ENCODE results near the gene SETD7. TPM values are rescaled to one million over a fixed set of nuclear protein-coding genes. Genes with fewer than 3 reads are reported as not detected.

SETD7 gene
- total and polyA plus RNA-seq, 2 donors (not counting 1 experiment from before 2014, with no cell fraction given) = 5.1 to 13.0 TPM

- no peak overlapping the region for H3K4me3 ChIP-seq (ENCODE audit: control extremely low read depth in 1 of 5, extremely low read depth in 1 of 5, insufficient read depth in 1 of 5, low read depth in 2 of 5, low read length in 4 of 5)
- no peak overlapping the region for H3K27ac Mint-ChIP-seq
- no peak overlapping the region for H3K4me2 ChIP-seq (replicated peaks; ENCODE audit: low read depth, low read length, poor library complexity, severe bottlenecking)
- H3K9ac ChIP-seq (ENCODE audit: low read length) = no peak overlapping the region
- no peak for TF ChIP-seq EZH2 (IDR thresholded peaks at IDR 0.05; ENCODE audit: borderline replicate concordance, insufficient read depth, low read depth, low read length, poor library complexity, severe bottlenecking)
- ATAC-seq (ENCODE audit: low read depth) = no peak
- 88% methylated on average over 8 of the region's 13 CpGs for whole genome bisulfite sequencing (ENCODE audit: insufficient coverage)
- H4K20me1 ChIP-seq (ENCODE audit: control insufficient read depth, insufficient read depth, low read length, poor library complexity, severe bottlenecking) = no peaks in the 10 kb centered on the region
- H3K36me3 ChIP-seq (replicated peaks in 1 of 2; ENCODE audit: control extremely low read depth in 1 of 2, control insufficient read depth in 1 of 2, extremely low read depth in 1 of 2, insufficient read depth in 2 of 2, low read length in 1 of 2) = peaks cover 0 to 3% of the 10 kb centered on the region in 2 experiments
- no peaks in the 10 kb centered on the region for H3K9me3 Mint-ChIP-seq (ENCODE audit: insufficient read depth)
- no peaks in the 10 kb centered on the region for H3K27me3 ChIP-seq (replicated peaks in 1 of 4; ENCODE audit: control extremely low read depth in 1 of 4, control insufficient read depth in 3 of 4, insufficient read depth in 4 of 4, low read length in 3 of 4)
- H3K27ac ChIP-seq (ENCODE audit: low read length in 2 of 2) = no peak overlapping the region
- no peak for DNase-seq
- intact Hi-C loops (cut with micrococcal nuclease) = no loop called here
- peaks cover 0 to 4% (median 0%) of the 10 kb centered on the region in 3 donors for H3K9me3 ChIP-seq (ENCODE audit: control extremely low read depth in 1 of 3, control insufficient read depth in 2 of 3, insufficient read depth in 1 of 3, low read length in 2 of 3)
- H3K79me2 ChIP-seq (ENCODE audit: control insufficient read depth, insufficient read depth, low read length) = no peaks in the 10 kb centered on the region
- no peaks in the 10 kb centered on the region for H3K4me1 ChIP-seq (ENCODE audit: control insufficient read depth in 2 of 2, insufficient read depth in 2 of 2, low read length in 2 of 2)
- no peaks in the 10 kb centered on the region for H3K4me1 Mint-ChIP-seq
- no peaks in the 10 kb centered on the region for H3K27me3 Mint-ChIP-seq
- ChIA-PET CTCF (interaction anchor here (0.7 to 1.8 kb wide), 5 partner anchors 9 to 472 kb away, joined by 3 to 6 read pairs (median 4); no protein-coding TSS in a partner anchor), POLR2A (interaction anchor here (0.7 kb wide), 1 partner anchor 340 kb away, joined by 8 read pairs; no protein-coding TSS in a partner anchor)
- H3K4me3 Mint-ChIP-seq = no peak overlapping the region
- H2AFZ ChIP-seq (ENCODE audit: insufficient read depth, low read depth, low read length, poor library complexity, severe bottlenecking) = no peak overlapping the region
These were observed 53.8 kb downstream of the SETD7 start for GRCh38 chr4:139501927-139502899.

GRCh38 chr4:139501527-139501926 lies 54.5 kb downstream of the SETD7 start:
- ATAC-seq (ENCODE audit: low read depth) = no peak
- no peak overlapping the region for H3K9ac ChIP-seq (ENCODE audit: low read length)
- no peak overlapping the region for H3K27ac ChIP-seq (ENCODE audit: low read length in 2 of 2)
- Mint-ChIP-seq H3K4me3 (no peak overlapping the region), H3K27ac (no peak overlapping the region), H3K4me1 (no peaks in the 10 kb centered on the region), H3K27me3 (no peaks in the 10 kb centered on the region), H3K9me3 (ENCODE audit: insufficient read depth) (no peaks in the 10 kb centered on the region)
- intact Hi-C loops (cut with micrococcal nuclease) = no loop called here
- ChIA-PET CTCF (interaction anchor here (0.7 to 1.8 kb wide), 5 partner anchors 10 to 471 kb away, joined by 3 to 6 read pairs (median 4); no protein-coding TSS in a partner anchor), POLR2A (no interaction called here)
- H3K4me1 ChIP-seq (ENCODE audit: control insufficient read depth in 2 of 2, insufficient read depth in 2 of 2, low read length in 2 of 2) = no peaks in the 10 kb centered on the region
- 100% methylated on average over 5 of the region's 6 CpGs for WGBS (ENCODE audit: insufficient coverage)
- H3K4me3 ChIP-seq (ENCODE audit: control extremely low read depth in 1 of 5, extremely low read depth in 1 of 5, insufficient read depth in 1 of 5, low read depth in 2 of 5, low read length in 4 of 5) = no peak overlapping the region
- no peaks in the 10 kb centered on the region for H3K79me2 ChIP-seq (ENCODE audit: control insufficient read depth, insufficient read depth, low read length)
- TF ChIP-seq CTCF (IDR thresholded peaks at IDR 0.05) = no peak
- no peak for TF ChIP-seq EZH2 (IDR thresholded peaks at IDR 0.05; ENCODE audit: borderline replicate concordance, insufficient read depth, low read depth, low read length, poor library complexity, severe bottlenecking)
- no peak overlapping the region for H3K4me2 ChIP-seq (replicated peaks; ENCODE audit: low read depth, low read length, poor library complexity, severe bottlenecking)
- no peaks in the 10 kb centered on the region for H3K36me3 ChIP-seq (replicated peaks in 1 of 2; ENCODE audit: control extremely low read depth in 1 of 2, control insufficient read depth in 1 of 2, extremely low read depth in 1 of 2, insufficient read depth in 2 of 2, low read length in 1 of 2)
- no peak for DNase-seq
- H3K27me3 ChIP-seq (replicated peaks in 1 of 4; ENCODE audit: control extremely low read depth in 1 of 4, control insufficient read depth in 3 of 4, insufficient read depth in 4 of 4, low read length in 3 of 4) = no peaks in the 10 kb centered on the region
- peaks cover 0 to 4% (median 0%) of the 10 kb centered on the region in 3 donors for H3K9me3 ChIP-seq (ENCODE audit: control extremely low read depth in 1 of 3, control insufficient read depth in 2 of 3, insufficient read depth in 1 of 3, low read length in 2 of 3)
- no peak overlapping the region for H2AFZ ChIP-seq (ENCODE audit: insufficient read depth, low read depth, low read length, poor library complexity, severe bottlenecking)
- no peaks in the 10 kb centered on the region for H4K20me1 ChIP-seq (ENCODE audit: control insufficient read depth, insufficient read depth, low read length, poor library complexity, severe bottlenecking)

All from B cell (primary cell).